Fibroblast of the conjunctiva (primary cell): ENCODE results near the gene ALG8.
"Not testable (repeated sequence)": the region's sequence is repeated elsewhere in the genome, so short reads cannot be mapped to it uniquely, and the experiment has no call there.

ENCODE experiments used
- DNase-seq: peaks from one replicate; pipeline ENCODE4 v3.0.0-alpha.2; 2010; ENCODE audit warnings: low read depth

The ALG8 gene

DNA sequence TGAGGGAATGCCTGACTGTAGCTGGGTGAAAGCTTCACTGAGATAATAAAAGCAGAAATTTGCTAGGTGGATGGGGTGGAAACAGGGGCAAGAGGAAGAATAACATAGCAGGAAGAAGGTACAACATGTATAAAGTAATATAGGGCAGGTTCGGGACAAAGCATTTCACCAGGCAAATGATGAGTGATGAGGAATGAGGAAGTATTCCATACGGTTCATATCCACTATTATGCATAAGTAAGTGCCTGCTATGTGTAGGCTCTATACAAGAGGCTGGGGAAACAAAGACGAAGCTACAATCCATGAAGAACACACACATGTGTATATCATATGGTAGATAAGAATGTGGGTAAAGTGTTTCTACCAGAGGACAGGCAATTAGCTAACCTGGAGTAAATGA is 67.7 kb downstream of the ALG8 start:
- DNase-seq = no peak

GRCh38 chr11:78070621-78071020 is 68.8 kb downstream of the ALG8 start:
- no peak for DNase-seq

DNA sequence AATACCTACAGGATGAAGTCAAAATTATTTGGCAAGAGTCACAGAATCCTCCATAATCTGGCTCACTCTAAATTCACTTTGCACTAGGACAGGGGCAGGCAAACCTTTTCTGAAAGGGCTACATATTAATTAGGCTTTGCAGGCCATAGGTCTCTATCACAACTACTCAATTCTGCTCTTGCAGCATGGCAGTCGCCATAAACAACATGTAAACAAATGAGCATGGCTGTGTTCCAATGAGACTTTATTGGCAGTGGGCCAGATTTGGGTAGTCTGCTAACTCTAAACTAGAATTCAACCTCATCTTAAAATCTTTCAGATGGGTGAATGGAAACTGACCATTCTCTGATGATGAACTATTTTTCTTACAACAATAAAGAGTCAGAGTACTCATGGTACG is 70.0 kb downstream of the ALG8 start:
- no peak for DNase-seq

- DNase-seq = no peak
These were observed 71.7 kb downstream of the ALG8 start for GRCh38 chr11:78067704-78068103.

GRCh38 chr11:78066471-78066870 is 73.0 kb downstream of the ALG8 start:
- no peak for DNase-seq

DNA sequence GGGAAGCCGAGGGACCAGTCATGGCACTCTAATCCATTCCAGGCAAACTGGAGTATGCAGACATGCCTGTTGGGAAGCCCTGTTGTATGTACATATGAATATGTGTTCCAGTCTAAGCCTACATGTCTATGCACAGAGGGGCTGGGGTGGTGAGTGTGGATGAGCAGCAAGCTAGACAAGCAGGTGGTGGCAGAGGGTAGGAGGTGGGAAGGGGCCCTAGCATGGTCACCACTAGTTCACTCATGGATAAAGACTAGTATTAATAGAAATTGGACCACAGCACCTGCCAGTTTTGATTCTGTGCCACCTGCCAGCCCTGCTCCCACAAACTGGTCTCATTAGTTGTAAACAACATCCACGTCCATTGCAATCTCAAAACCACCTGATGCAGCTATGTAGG is 74.2 kb downstream of the ALG8 start:
- DNase-seq = no peak

- no peak for DNase-seq
These were observed 75.8 kb downstream of the ALG8 start, which contains the start of gene THRSP for GRCh38 chr11:78063440-78064181. THRSP (plus strand) TSS chr11:78063861; CDS start chr11:78063882, 21 bp downstream.

DNA sequence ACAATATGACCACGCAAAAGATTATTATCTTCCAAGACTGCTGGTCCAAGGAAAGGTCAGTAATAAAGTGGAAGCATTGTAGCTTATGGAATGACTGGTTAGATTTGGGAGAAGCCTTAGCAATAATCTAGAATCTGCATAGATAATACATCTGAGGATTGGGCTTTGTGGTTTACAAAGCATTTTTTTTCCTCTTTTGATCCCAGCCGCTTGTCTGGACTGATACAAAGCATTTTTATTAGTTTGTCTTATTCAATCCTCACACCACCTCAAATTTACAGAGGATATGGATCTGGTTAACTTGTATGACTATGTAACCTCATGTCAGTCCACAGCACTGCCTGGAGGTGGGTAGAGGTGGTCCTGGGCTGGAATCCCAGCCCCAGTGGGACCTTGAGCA is 76.8 kb downstream of the ALG8 start:
- no peak for DNase-seq

DNA sequence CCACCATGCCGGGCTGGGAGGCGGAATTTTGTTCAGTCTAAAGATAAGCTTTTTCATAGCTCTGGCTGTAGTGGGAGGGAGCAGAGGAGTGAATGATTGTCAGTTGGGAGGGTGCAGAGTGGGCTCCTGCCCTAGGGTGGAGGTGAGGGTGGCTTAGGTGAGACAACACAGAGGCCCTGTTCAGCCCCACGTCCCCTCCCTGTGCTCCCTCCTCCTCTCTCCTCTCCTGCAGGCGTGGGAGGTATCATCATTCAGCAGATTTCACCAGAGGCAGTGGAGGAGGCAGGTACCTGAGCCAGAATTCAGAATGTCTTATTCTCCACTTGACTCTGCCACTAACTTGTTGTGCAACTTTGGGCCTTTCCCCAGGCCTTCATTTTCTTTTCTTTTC is 77.5 kb downstream of the ALG8 start:
- DNase-seq = no peak

DNA sequence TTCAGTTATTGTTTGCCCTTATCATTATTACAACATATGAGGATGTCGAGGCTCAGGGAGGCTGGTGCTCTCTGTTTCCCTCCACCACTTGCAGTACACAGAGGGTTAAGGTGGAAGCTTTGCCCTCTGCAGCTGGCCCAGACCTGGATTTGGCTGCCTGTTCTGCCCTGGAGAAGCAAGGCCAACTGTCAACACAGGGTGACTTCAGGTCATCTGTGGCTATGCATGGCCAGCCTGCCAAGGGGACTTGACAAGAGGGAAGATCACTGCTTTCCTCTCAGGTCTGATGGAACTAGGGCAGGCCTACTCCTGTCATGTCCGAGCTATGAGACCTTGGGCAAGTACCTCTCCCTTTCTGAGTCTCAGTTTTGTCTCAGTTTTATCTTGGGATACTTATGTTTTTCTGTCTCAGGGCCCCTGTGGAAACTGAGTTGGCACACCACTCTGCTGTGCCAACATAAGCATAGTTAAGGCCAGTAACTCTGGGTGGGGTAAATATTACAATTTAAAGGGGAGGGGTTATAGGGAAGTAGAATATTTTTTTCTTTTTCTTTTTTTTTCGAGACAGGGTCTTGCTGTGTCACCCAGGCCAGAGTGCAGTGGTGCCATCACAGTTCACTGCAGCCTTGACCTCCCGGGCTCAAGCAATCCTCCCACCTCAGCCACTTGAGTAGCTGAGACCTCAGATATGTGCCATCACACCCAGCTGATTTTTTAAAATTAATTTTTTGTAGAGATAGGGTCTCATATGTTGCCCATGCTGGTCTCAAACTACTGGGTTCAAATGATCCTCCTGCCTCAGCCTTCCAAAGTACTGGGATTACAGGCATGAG is 78.1 kb downstream of the ALG8 start:
- no peak for DNase-seq

DNA sequence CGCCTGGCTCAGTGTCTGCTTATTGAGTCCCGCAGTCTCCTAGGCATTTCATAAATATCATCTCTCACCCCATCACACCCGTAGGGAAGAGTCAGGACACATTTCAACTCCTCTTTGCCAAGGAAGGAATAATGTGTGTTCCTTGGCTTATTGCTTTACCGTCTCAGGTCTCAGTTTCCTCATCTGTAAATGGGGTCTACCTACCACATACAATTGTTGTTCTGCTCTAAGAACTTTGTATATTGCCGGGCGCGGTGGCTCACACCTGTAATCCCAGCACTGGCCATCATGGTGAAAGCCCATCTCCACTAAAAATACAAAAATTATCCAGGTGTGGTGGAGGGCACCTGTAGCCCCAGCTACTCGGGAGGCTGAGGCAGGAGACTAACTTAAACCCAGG is 78.9 kb downstream of the ALG8 start:
- DNase-seq = no peak

DNA sequence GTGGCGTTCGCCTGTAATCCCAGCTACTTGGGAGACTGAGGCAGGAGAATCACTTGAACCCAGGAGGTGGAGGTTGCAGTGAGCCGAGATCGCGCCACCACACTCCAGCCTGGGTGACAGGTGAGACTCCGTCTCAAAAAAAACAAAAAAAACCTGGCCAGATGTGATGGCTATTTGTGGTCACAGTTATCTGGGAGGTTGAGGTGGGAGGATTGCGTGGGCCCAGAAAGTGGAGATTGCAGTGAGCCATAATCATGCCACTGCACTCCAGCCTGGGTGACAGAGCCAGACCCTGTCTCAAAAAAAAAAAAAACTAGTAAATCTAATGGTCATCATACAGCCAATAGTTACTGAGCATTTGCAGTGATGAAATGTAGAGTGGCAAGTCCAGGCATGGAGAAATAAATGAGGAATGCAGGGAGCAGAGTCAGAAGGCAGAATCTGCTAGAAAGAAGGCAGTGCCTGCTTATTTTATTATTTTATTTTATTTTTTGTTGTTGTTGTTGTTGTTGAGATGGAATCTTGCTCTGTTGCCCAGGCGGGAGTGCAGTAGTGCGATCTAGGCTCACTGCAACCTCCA is 79.6 kb downstream of the ALG8 start:
- DNase-seq = not testable (repeated sequence)

- no peak for DNase-seq
These were observed 81.9 kb downstream of the ALG8 start for GRCh38 chr11:78057462-78058055.

DNA sequence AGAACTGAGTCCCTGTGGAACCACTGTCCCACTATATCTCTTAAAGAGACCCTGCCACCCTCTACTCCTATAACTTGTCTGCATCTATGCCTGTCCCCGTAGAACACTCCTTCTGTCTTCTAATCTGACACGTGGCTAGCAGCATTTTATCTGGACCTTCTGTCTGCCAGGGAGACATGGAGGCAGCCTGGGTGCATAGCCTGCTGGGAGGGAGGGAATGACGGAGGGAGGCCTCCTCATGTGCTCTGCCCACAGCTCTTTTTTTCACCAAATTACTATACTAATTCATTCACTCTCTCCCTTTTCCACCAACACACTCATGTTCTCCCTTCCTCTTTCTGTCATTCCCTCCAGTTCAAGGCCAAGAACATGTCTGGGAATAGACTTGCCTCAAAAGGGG is 83.3 kb downstream of the ALG8 start:
- DNase-seq = no peak

DNA sequence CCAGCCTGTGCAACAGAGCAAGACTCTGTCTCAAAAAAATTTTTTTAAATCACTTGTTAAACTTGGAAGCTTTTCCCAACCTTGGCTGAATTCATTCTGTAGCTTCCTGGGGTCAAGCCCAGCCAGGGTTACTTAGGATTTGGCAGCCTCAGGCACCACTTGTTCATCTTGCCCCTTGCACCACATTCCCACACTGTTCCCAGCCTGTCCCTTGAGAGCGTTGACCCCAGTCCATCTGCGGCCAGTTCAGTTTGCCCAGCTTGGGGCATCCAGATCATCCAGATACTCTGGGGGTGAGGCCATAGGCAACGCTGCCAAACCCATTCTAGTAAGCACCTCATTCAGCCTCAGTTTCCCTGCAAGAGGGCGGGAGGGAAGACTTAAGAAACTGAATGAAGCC is 84.5 kb downstream of the ALG8 start:
- DNase-seq = no peak

- DNase-seq = no peak
These were observed 88.2 kb downstream of the ALG8 start for GRCh38 chr11:78050964-78051831.
